ENCODE measurements around the gene CACNA1E. TPM values are rescaled to one million over a fixed set of nuclear protein-coding genes. Genes with fewer than 3 reads are reported as not detected.

Gene CACNA1E
- total RNA-seq, 3 donors from 2014 or later (not counting 1 experiment from before 2014, with no cell fraction given): 0.40 TPM; not detected in 2

DNA sequence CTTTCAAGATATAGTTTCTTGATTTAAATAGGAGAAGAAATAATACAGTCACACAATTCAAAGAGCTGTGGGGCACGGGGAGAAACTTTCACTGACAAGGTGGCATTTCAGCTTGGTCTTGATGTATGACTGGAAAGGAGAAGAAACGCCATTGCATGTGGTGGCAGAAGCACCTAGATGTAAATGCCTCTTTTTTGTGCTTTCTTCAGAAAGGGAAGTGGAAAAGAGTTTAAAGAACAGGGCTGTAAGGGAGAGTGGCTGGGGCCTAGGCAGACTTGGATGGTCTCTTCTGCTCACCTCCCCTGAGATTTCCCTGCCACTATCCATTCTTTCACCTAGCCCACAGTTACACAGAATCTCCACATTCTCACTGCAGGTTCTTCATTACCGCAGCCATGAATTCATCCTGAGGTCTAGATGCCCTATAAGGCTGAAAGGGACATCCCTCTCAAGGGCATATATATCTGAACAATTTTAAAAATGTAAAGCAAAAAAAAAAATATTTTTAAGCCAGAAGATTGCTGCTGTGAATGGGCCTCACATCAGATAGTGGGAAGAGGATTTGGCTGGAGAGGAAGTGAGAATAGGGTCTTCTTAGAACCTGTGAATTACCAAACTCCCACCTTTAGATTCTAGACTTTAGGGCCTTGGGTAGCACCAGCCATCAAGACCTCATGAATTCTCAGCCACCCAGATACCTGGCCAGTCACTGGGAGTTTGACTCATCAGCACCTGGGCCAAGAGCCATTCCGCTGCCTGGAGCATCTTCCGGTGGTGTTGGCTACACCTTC, 23.4 kb downstream of the CACNA1E start:
- DNase-seq (no peak), ATAC-seq (no peak)
- peaks cover 8% of the 10 kb centered on the region for H3K4me1 ChIP-seq (ENCODE audit: control insufficient read depth, insufficient read depth, low read length)
- Mint-ChIP-seq H3K4me3 (no peak overlapping the region), H3K4me1 (peaks cover 6 to 8% of the 10 kb centered on the region in 2 donors), H3K27me3 (ENCODE audit: low read depth in 2 of 2) (peaks cover 0 to 9% of the 10 kb centered on the region in 2 donors), H3K36me3 (no peaks in the 10 kb centered on the region), H3K9me3 (peaks cover 0 to 2% of the 10 kb centered on the region in 2 donors), H3K27ac (no peak overlapping the region)
- no peak overlapping the region for H3K4me3 ChIP-seq (ENCODE audit: low read length)
- no peak for TF ChIP-seq CTCF (IDR thresholded peaks at IDR 0.05)
- no peak overlapping the region for H3K27ac ChIP-seq (ENCODE audit: low read length)
- H3K9me3 ChIP-seq (ENCODE audit: control insufficient read depth, insufficient read depth, low read length): no peaks in the 10 kb centered on the region
- H3K36me3 ChIP-seq (ENCODE audit: control insufficient read depth, insufficient read depth, low read length): no peaks in the 10 kb centered on the region
- no peaks in the 10 kb centered on the region for H3K27me3 ChIP-seq (ENCODE audit: control insufficient read depth, insufficient read depth, low read length)
- 80% methylated on average over 5 of the region's 5 CpGs for WGBS (ENCODE audit: insufficient coverage)
- intact Hi-C loops (cut with micrococcal nuclease): no loop called here

GRCh38 chr1:181508486-181509165, 25.3 kb downstream of the CACNA1E start:
- no peaks in the 10 kb centered on the region for H3K36me3 Mint-ChIP-seq
- no peak overlapping the region for H3K4me3 ChIP-seq (ENCODE audit: low read length)
- intact Hi-C loops (cut with micrococcal nuclease): no loop called here
- no peak overlapping the region for H3K27ac Mint-ChIP-seq
- H3K4me3 Mint-ChIP-seq: no peak overlapping the region
- no peaks in the 10 kb centered on the region for H3K27me3 ChIP-seq (ENCODE audit: control insufficient read depth, insufficient read depth, low read length)
- H3K4me1 Mint-ChIP-seq: peaks cover 6 to 8% of the 10 kb centered on the region in 2 donors
- DNase-seq: no peak
- ATAC-seq: no peak
- peaks cover 5 to 7% of the 10 kb centered on the region in 2 donors for H3K27me3 Mint-ChIP-seq (ENCODE audit: low read depth in 2 of 2)
- no peaks in the 10 kb centered on the region for H3K36me3 ChIP-seq (ENCODE audit: control insufficient read depth, insufficient read depth, low read length)
- TF ChIP-seq CTCF (IDR thresholded peaks at IDR 0.05): no peak
- no peaks in the 10 kb centered on the region for H3K9me3 ChIP-seq (ENCODE audit: control insufficient read depth, insufficient read depth, low read length)
- 74% methylated on average over 9 of the region's 9 CpGs for WGBS (ENCODE audit: insufficient coverage)
- peaks cover 0 to 2% of the 10 kb centered on the region in 2 donors for H3K9me3 Mint-ChIP-seq
- peaks cover 8% of the 10 kb centered on the region for H3K4me1 ChIP-seq (ENCODE audit: control insufficient read depth, insufficient read depth, low read length)
- H3K27ac ChIP-seq (ENCODE audit: low read length): no peak overlapping the region

DNA sequence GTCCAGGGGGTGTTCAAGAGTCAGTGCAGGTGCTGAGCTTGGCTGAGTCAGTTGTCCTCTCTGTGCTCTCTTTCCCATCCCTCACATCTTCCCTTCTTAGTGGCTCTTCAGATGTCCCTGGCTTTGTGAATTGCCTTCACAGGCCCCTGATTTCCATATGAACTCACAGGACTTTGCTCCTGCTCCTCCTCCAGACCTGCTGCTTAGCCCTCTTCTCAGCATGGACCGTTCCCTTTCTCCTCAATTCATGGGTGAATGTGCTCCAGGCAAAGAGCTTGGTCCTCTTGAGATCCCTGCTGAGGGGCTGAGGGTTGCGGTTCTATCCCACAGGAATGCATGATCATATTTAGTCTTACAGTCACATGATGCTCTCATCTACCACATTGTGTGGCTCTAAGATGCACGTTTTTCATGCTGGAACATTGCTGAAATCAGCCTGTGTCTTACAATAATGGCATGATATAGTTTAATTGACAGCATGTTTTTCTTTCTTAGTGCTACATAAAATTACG, 30.5 kb downstream of the CACNA1E start:
- H3K9me3 Mint-ChIP-seq: no peaks in the 10 kb centered on the region
- no peaks in the 10 kb centered on the region for H3K36me3 ChIP-seq (ENCODE audit: control insufficient read depth, insufficient read depth, low read length)
- ATAC-seq (no peak), DNase-seq (no peak)
- H3K27ac ChIP-seq (ENCODE audit: low read length): no peak overlapping the region
- H3K27me3 ChIP-seq (ENCODE audit: control insufficient read depth, insufficient read depth, low read length): no peaks in the 10 kb centered on the region
- H3K9me3 ChIP-seq (ENCODE audit: control insufficient read depth, insufficient read depth, low read length): no peaks in the 10 kb centered on the region
- no peak overlapping the region for H3K4me3 ChIP-seq (ENCODE audit: low read length)
- H3K36me3 Mint-ChIP-seq: no peaks in the 10 kb centered on the region
- no peak for TF ChIP-seq CTCF (IDR thresholded peaks at IDR 0.05)
- no peaks in the 10 kb centered on the region for H3K4me1 Mint-ChIP-seq
- no peak overlapping the region for H3K4me3 Mint-ChIP-seq
- WGBS (ENCODE audit: insufficient coverage): 50% methylated on average over 4 of the region's 4 CpGs
- no peaks in the 10 kb centered on the region for H3K4me1 ChIP-seq (ENCODE audit: control insufficient read depth, insufficient read depth, low read length)
- intact Hi-C loops (cut with micrococcal nuclease): no loop called here
- H3K27ac Mint-ChIP-seq: no peak overlapping the region
- peaks cover 6 to 11% of the 10 kb centered on the region in 2 donors for H3K27me3 Mint-ChIP-seq (ENCODE audit: low read depth in 2 of 2)

All from natural killer cell (primary cell).